C4-2B (cell line): Measurements from ENCODE around the gene IFNG.

ENCODE experiments used
- ZFX ChIP-seq: fragments of 450-650 bp; IDR thresholded peaks from 2 replicates; pipeline ENCODE4 v1.6.1; 2017
- TF ChIP-seq, protein P1 (sequence below): fragments of 450-650 bp; conservative IDR thresholded peaks from 2 replicates; pipeline ENCODE4 v1.5.1; 2017; ENCODE audit warnings: mild to moderate bottlenecking

DNA sequence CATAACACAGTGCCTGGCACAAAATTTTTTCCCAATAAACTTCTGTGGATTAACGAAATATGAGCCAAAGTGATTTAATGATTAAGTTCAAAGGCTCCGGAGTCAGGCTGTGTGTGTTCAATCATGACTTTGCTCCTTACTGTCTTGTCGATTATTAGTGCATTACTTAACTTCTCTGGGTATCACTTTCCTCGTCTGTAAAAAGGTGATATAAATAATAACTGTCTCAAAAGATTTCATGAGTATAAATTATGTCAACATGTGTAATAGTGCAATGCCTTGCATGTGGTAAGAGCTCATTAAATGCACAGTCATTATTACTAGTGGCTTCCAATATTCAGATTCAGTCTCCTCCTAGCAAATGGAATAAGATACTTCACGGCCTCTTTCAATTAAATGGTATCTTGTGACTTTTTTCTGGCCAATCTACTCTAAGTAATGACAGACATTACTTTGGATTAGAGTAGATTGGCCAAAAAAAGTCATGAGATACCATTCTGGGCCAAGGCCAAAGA, 6.8 kb upstream of the IFNG start:
- TF ChIP-seq, protein P1, sequence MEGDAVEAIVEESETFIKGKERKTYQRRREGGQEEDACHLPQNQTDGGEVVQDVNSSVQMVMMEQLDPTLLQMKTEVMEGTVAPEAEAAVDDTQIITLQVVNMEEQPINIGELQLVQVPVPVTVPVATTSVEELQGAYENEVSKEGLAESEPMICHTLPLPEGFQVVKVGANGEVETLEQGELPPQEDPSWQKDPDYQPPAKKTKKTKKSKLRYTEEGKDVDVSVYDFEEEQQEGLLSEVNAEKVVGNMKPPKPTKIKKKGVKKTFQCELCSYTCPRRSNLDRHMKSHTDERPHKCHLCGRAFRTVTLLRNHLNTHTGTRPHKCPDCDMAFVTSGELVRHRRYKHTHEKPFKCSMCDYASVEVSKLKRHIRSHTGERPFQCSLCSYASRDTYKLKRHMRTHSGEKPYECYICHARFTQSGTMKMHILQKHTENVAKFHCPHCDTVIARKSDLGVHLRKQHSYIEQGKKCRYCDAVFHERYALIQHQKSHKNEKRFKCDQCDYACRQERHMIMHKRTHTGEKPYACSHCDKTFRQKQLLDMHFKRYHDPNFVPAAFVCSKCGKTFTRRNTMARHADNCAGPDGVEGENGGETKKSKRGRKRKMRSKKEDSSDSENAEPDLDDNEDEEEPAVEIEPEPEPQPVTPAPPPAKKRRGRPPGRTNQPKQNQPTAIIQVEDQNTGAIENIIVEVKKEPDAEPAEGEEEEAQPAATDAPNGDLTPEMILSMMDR = no peak
- TF ChIP-seq ZFX = no peak
